ENCODE results near the gene TMEM63A.
A peak's percentile ranks its signal among the peaks of the same experiment; 100 is the strongest.
"Not testable (repeated sequence)": the region's sequence is repeated elsewhere in the genome, so short reads cannot be mapped to it uniquely, and the experiment has no call there.

The TMEM63A gene

GRCh38 chr1:225823811-225824261 lies 58.3 kb downstream of the TMEM63A start:
- no peak overlapping the region for H3K4me3 ChIP-seq (ENCODE audit: low read depth, low read length)

DNA sequence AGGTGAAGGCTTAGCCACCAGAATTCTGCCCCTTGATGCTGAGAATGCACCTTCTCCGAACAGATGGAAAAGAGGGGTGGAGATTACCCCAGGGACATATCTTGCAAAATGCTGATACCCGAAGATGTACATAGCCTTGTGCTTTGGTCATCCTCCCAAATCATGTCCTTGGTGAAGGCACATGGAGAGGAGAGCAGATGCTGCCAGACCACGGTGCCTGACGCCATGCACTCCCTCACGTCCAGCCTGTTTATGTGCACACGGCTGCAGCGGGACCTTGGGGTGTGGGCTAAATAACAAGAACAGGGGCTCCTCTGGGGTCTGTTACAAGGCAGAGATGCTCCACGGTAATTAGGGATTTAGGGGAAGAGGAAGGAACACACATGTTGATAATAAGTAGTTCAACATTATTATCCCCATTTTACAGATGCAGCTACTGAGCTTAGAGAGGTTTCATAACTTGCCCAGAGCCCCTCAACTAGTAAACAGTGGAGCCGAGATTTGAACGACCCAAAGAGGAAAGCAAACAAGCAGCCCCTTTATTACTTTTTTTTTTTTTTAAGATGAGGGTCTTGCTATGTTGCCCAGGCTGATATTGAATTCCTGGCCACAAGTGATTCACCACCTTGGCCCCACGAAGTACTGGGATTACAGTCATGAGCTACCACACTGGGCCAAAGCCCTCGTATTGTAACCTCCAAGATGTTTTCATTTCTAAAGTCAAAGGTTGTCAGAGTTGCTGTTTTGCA lies 59.4 kb downstream of the TMEM63A start:
- H3K4me3 ChIP-seq (ENCODE audit: low read depth, low read length) = no peak overlapping the region

- no peak overlapping the region for H3K4me3 ChIP-seq (ENCODE audit: low read depth, low read length)
Measured at GRCh38 chr1:225820522-225821120, 61.6 kb downstream of the TMEM63A start.

DNA sequence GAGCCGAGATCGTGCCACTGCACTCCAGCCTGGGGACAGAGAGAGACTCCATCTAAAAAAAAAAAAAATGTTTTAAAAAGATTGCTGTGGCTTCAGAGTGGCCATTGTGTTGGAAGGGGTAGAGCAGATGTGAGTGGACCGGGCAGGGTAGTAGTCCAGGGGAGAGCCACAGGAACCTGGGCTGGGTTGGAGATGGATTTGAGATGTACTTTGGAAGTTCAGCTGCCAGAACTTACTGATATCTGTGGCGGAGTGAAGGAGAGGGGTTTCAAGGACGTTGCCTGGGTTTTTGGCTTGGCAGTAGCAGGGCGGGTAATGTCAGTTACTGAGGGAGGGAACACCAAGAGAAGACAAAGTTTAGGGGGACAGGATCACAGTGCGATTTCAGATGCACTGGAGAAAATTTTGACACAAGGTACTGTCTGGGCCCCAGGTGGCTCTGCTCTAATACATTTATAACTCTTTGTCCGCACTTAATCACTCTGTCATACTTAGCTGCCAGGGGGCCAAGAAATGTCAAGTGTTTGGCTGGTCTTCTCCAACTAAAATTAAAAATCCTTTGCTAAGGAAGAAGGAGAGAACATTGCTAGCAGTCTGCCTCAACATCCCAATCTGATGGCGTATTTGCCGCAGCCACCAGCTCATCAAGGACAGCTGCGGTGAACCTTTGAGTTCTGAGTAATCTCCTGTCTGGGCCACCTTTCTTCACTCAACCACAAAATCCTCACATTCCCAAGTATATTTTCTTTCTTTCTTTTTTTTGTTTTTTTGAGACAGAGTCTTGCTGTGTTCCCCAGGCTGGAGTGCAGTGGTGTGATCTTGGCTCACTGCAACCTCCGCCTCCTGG lies 62.6 kb downstream of the TMEM63A start:
- H3K4me3 ChIP-seq (ENCODE audit: low read depth, low read length) = no peak overlapping the region

DNA sequence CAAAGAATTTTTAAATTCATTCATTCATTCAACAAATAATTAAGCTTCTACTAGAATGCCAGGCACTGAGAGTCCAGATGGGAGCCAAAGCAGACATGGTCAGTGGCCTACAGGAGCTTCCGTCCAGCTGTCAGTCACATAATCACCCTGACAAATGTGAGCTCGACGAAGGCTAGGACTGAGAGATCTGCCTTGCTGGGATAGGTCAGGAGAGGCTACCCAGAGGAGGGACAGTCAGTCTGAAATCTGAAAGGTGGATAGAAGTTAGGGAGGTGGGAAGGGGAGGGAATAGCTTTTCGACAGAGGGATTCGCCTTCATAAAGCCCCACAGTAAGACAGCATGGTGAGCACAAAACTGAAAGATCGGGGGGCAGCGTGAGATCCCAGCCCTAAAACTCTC lies 64.0 kb downstream of the TMEM63A start:
- no peak overlapping the region for H3K4me3 ChIP-seq (ENCODE audit: low read depth, low read length)

DNA sequence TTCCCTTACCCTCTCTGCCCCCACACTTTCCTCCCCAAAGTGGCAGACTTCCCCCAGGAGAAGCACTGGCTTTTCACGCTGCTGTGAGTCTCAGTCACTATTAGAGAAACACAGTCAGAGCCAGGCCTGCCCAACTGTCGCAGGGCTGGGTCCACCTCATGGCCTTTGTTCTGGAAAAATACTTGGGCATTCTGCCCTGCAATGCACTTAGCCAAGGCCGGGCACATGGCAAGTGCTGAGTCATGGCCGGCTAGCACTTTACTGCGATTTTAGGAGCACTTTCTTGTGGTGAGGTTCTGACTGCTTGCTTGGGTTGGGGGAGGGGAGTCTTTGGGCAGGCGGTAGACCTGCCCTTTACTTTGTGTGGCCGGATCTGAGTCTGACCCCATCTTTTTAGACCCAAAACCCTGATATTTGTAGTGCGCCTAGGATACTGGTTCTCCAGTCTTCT lies 64.5 kb downstream of the TMEM63A start:
- H3K4me3 ChIP-seq (ENCODE audit: low read depth, low read length) = no peak overlapping the region

DNA sequence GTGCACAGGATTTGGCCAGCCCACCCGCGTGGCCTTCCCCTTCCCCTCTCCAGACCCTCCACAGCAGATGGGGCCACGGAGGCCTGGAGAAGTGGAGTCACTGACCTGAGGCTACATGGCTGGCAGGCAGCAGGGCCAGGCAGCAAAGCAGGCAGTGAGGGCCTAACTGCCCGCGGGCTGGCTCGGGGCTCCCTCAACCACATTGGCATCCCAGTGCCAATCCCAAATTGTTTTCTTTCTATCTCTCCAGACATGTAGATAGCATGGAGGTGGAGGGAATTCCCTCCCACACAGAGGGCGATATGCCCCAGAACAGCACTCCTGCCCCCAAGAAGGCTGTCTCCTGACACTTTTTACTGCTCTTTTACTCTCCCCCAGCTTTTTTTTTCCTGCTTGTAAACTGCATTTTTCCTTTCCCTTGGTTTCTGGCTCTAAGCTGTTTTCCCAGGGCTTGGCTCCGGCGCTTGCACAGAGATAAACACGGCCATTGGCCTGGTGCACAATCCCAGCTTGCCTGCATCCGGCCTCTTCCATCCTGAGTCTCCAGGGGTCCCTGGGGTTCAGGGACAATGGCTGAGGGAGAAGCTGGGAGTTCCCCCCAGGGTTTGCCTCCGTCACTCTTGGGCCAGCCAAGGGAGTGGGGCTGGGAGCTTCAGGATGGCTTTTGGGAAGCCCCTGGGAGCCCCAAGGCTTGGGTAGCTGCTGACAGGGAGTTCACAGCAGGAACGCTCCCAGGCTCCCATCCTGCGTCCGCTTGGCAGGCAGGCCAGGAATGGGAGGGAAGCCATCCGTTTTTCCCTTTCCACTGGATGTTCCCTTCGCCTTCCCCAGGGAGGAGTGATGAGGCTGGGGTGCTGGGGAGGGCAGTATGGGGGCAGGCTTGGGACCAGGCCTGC lies 65.3 kb downstream of the TMEM63A start:
- no peak overlapping the region for H3K4me3 ChIP-seq (ENCODE audit: low read depth, low read length)

GRCh38 chr1:225815526-225816178 lies 66.5 kb downstream of the TMEM63A start:
- H3K4me3 ChIP-seq (ENCODE audit: low read depth, low read length) = no peak overlapping the region

DNA sequence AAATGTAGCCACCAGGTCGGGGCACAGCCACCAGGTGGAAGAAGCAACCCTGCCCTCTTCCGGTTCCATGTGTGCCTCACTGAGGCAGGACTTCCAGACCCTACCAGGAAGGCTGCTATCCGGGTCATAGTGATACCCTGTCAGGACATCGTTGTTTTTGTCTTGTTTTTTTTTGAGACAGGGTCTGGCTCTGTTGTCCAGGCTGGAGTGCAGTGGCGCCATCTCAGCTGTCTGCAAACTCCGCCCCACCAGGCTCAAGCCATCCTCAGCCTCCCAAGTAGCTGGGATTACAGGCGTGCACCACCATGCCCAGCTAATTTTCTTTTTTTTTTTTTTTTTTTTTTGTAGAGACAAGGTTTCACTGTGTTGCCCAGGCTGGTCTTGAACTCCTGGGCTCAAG lies 67.1 kb downstream of the TMEM63A start:
- not testable (repeated sequence) for H3K4me3 ChIP-seq (ENCODE audit: low read depth, low read length)

- no peak overlapping the region for H3K4me3 ChIP-seq (ENCODE audit: low read depth, low read length)
Measured at GRCh38 chr1:225814381-225814780, 67.8 kb downstream of the TMEM63A start.

GRCh38 chr1:225813214-225813964 lies 68.8 kb downstream of the TMEM63A start:
- no peak overlapping the region for H3K4me3 ChIP-seq (ENCODE audit: low read depth, low read length)

- no peak overlapping the region for H3K4me3 ChIP-seq (ENCODE audit: low read depth, low read length)
Measured at GRCh38 chr1:225812488-225813213, 69.5 kb downstream of the TMEM63A start.

DNA sequence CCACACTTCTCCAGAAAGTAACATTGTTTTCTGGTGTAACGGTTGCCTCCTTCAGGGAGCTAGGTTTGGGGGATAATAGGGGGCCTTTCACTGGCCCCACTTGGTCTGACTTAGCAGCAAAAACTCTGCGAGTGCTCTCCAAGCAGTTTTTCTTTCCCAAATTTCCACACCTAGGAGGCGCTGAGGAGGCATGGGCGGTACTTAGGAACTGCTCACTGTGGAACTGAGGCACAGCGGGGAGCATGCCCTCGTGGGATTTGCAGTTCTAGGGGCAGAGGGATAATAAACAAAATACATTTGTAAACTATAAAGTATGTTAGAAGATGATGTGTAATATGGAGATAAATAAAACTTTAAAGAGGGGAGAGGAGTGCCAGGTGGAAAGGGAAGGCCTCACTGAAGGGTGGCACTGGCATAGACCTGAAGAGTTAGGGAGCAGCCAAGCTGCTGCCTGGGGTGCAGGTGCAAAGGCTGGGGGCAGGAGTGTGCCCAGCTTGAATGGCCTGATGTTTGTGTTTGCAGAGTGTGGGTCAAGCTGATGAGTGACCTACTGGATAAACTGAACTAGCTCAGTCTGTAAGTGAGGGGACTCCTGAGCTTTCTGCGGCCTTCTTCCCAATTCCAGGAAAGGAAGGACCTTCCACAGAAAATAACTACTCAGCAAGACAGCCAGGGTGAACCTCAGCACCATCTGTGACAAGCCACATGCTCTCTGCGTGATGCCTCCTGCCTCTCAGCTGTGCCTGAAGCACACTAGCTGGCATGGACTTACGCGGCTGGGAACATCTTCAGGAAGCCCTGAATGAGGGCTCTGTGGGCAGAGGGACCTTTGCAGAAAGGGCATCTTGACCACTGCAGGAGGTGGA lies 70.3 kb downstream of the TMEM63A start:
- H3K4me3 ChIP-seq (ENCODE audit: low read depth, low read length) = peak overlapping the region; percentile 40

GRCh38 chr1:225810579-225811538 lies 71.3 kb downstream of the TMEM63A start:
- peak overlapping the region; percentile 80 for H3K4me3 ChIP-seq (ENCODE audit: low read depth, low read length)

GRCh38 chr1:225809842-225810578 lies 72.2 kb downstream of the TMEM63A start, which contains the start of gene EPHX1:
EPHX1 (plus strand) TSS chr1:225810124; CDS start chr1:225828730, 18,606 bp downstream.
- peak within 1 kb of the TSS; percentile 80 for H3K4me3 ChIP-seq (ENCODE audit: low read depth, low read length)

- no peak overlapping the region for H3K4me3 ChIP-seq (ENCODE audit: low read depth, low read length)
Measured at GRCh38 chr1:225808136-225808535, 74.0 kb downstream of the TMEM63A start.
